Stimulated activated memory B cell treated with anti-CD40 and anti-IgM and Interleukin-4, amounts not matched to agents 10 μg/mL and 1 μg/mL and 100 μg/mL, for 72 hours (primary cell): Measurements from ENCODE around the gene METAP1D.
"Not testable (repeated sequence)": the region's sequence is repeated elsewhere in the genome, so short reads cannot be mapped to it uniquely, and the experiment has no call there.

Experiments used
- ATAC-seq: fragments of 150-1000 bp; cut with Tn5 transposase; 2 replicates; pipeline ENCODE4 v1.10.0; 2021
- H3K27ac Mint-ChIP-seq: one replicate; pipeline ENCODE4 v1.8.0; 2022; ENCODE audit warnings: mild to moderate bottlenecking, mixed read lengths
- H3K27me3 Mint-ChIP-seq: one replicate; pipeline ENCODE4 v1.8.0; 2022; ENCODE audit warnings: mixed read lengths
- H3K36me3 Mint-ChIP-seq: one replicate; pipeline ENCODE4 v1.8.0; 2022; ENCODE audit warnings: mixed read lengths
- H3K4me1 Mint-ChIP-seq: one replicate; pipeline ENCODE4 v1.8.0; 2022; ENCODE audit warnings: mixed read lengths
- H3K4me3 Mint-ChIP-seq: one replicate; pipeline ENCODE4 v1.8.0; 2022; ENCODE audit warnings: mild to moderate bottlenecking, moderate library complexity, mixed read lengths
- H3K9me3 Mint-ChIP-seq: one replicate; pipeline ENCODE4 v1.8.0; 2022; ENCODE audit warnings: mixed read lengths

Gene METAP1D

GRCh38 chr2:172105471-172106107, 105.8 kb downstream of the METAP1D start:
- Mint-ChIP-seq H3K27ac (no peak overlapping the region), H3K4me1 (peaks cover 47% of the 10 kb centered on the region)

GRCh38 chr2:172106108-172106961, 106.6 kb downstream of the METAP1D start:
- Mint-ChIP-seq H3K27ac (no peak overlapping the region), H3K27me3 (peaks cover 88% of the 10 kb centered on the region), H3K36me3 (peaks cover 8% of the 10 kb centered on the region), H3K9me3 (no peaks in the 10 kb centered on the region), H3K4me3 (no peak overlapping the region), H3K4me1 (peaks cover 46% of the 10 kb centered on the region)
- ATAC-seq = no peak

More at GRCh38 chr2:172105471-172106107, 105.8 kb downstream of the METAP1D start:
- Mint-ChIP-seq H3K27me3 (peaks cover 95% of the 10 kb centered on the region), H3K9me3 (no peaks in the 10 kb centered on the region), H3K36me3 (peaks cover 8% of the 10 kb centered on the region), H3K4me3 (no peak overlapping the region)
- ATAC-seq = no peak

- Mint-ChIP-seq H3K4me1 (peaks cover 30% of the 10 kb centered on the region), H3K9me3 (no peaks in the 10 kb centered on the region), H3K4me3 (no peak overlapping the region)
Measured at GRCh38 chr2:172107690-172108586, 108.2 kb downstream of the METAP1D start.

GRCh38 chr2:172108587-172108930, 108.8 kb downstream of the METAP1D start:
- H3K4me3 Mint-ChIP-seq = no peak overlapping the region
- H3K27ac Mint-ChIP-seq = no peak overlapping the region
- H3K36me3 Mint-ChIP-seq = peaks cover 8% of the 10 kb centered on the region
- H3K9me3 Mint-ChIP-seq = no peaks in the 10 kb centered on the region
- H3K4me1 Mint-ChIP-seq = peaks cover 25% of the 10 kb centered on the region
- H3K27me3 Mint-ChIP-seq = peaks cover 73% of the 10 kb centered on the region
- ATAC-seq = no peak

More at GRCh38 chr2:172107690-172108586, 108.2 kb downstream of the METAP1D start:
- Mint-ChIP-seq H3K27ac (no peak overlapping the region), H3K36me3 (peaks cover 8% of the 10 kb centered on the region), H3K27me3 (peaks cover 73% of the 10 kb centered on the region)
- ATAC-seq = no peak

- Mint-ChIP-seq H3K27me3 (peaks cover 73% of the 10 kb centered on the region), H3K4me3 (no peak overlapping the region), H3K4me1 (peaks cover 19% of the 10 kb centered on the region), H3K9me3 (no peaks in the 10 kb centered on the region), H3K27ac (no peak overlapping the region), H3K36me3 (peaks cover 8% of the 10 kb centered on the region)
- ATAC-seq = no peak
Measured at GRCh38 chr2:172109256-172109987, 109.7 kb downstream of the METAP1D start.

- H3K36me3 Mint-ChIP-seq = peaks cover 8% of the 10 kb centered on the region
- H3K27ac Mint-ChIP-seq = no peak overlapping the region
- H3K27me3 Mint-ChIP-seq = peaks cover 73% of the 10 kb centered on the region
- H3K9me3 Mint-ChIP-seq = no peaks in the 10 kb centered on the region
- no peak for ATAC-seq
- H3K4me3 Mint-ChIP-seq = no peak overlapping the region
- H3K4me1 Mint-ChIP-seq = peaks cover 19% of the 10 kb centered on the region
Measured at GRCh38 chr2:172109988-172110811, 110.4 kb downstream of the METAP1D start.

GRCh38 chr2:172113617-172114016, 113.9 kb downstream of the METAP1D start:
- H3K4me3 Mint-ChIP-seq = no peak overlapping the region
- peaks cover 7% of the 10 kb centered on the region for H3K4me1 Mint-ChIP-seq
- no peaks in the 10 kb centered on the region for H3K36me3 Mint-ChIP-seq
- no peak for ATAC-seq
- H3K9me3 Mint-ChIP-seq = no peaks in the 10 kb centered on the region
- H3K27me3 Mint-ChIP-seq = peaks cover 55% of the 10 kb centered on the region
- H3K27ac Mint-ChIP-seq = no peak overlapping the region

GRCh38 chr2:172114176-172114575, 114.4 kb downstream of the METAP1D start:
- ATAC-seq, H3K4me3 Mint-ChIP-seq, H3K9me3 Mint-ChIP-seq, H3K27ac Mint-ChIP-seq, H3K4me1 Mint-ChIP-seq, H3K36me3 Mint-ChIP-seq: not testable (repeated sequence)
- peaks cover 57% of the 10 kb centered on the region for H3K27me3 Mint-ChIP-seq

- Mint-ChIP-seq H3K36me3 (no peaks in the 10 kb centered on the region), H3K27me3 (peaks cover 55% of the 10 kb centered on the region), H3K9me3 (no peaks in the 10 kb centered on the region), H3K4me1 (peaks cover 6% of the 10 kb centered on the region), H3K4me3 (no peak overlapping the region), H3K27ac (no peak overlapping the region)
- no peak for ATAC-seq
Measured at GRCh38 chr2:172114579-172114978, 114.8 kb downstream of the METAP1D start.

- H3K27me3 Mint-ChIP-seq = peaks cover 46% of the 10 kb centered on the region
- H3K4me3 Mint-ChIP-seq = no peak overlapping the region
- H3K36me3 Mint-ChIP-seq = no peaks in the 10 kb centered on the region
- no peaks in the 10 kb centered on the region for H3K9me3 Mint-ChIP-seq
- H3K4me1 Mint-ChIP-seq = no peaks in the 10 kb centered on the region
- no peak for ATAC-seq
- no peak overlapping the region for H3K27ac Mint-ChIP-seq
Measured at GRCh38 chr2:172116107-172116506, 116.4 kb downstream of the METAP1D start.

- Mint-ChIP-seq H3K9me3 (no peaks in the 10 kb centered on the region), H3K36me3 (no peaks in the 10 kb centered on the region), H3K27me3 (peaks cover 33% of the 10 kb centered on the region), H3K27ac (no peak overlapping the region), H3K4me1 (no peaks in the 10 kb centered on the region), H3K4me3 (no peak overlapping the region)
- no peak for ATAC-seq
Measured at GRCh38 chr2:172119089-172119488, 119.3 kb downstream of the METAP1D start.

GRCh38 chr2:172120118-172120517, 120.4 kb downstream of the METAP1D start:
- H3K4me1 Mint-ChIP-seq = no peaks in the 10 kb centered on the region
- peaks cover 23% of the 10 kb centered on the region for H3K27me3 Mint-ChIP-seq
- no peaks in the 10 kb centered on the region for H3K36me3 Mint-ChIP-seq
- no peak overlapping the region for H3K27ac Mint-ChIP-seq
- no peak overlapping the region for H3K4me3 Mint-ChIP-seq
- no peak for ATAC-seq
- peaks cover 3% of the 10 kb centered on the region for H3K9me3 Mint-ChIP-seq

GRCh38 chr2:172128484-172128883, 128.7 kb downstream of the METAP1D start:
- H3K4me3 Mint-ChIP-seq = no peak overlapping the region
- H3K27me3 Mint-ChIP-seq = peaks cover 28% of the 10 kb centered on the region
- peaks cover 7% of the 10 kb centered on the region for H3K9me3 Mint-ChIP-seq
- no peaks in the 10 kb centered on the region for H3K4me1 Mint-ChIP-seq
- no peak for ATAC-seq
- H3K36me3 Mint-ChIP-seq = no peaks in the 10 kb centered on the region
- no peak overlapping the region for H3K27ac Mint-ChIP-seq

GRCh38 chr2:172129404-172129803, 129.7 kb downstream of the METAP1D start:
- Mint-ChIP-seq H3K4me3 (no peak overlapping the region), H3K27me3 (peaks cover 28% of the 10 kb centered on the region), H3K9me3 (peaks cover 7% of the 10 kb centered on the region), H3K4me1 (no peaks in the 10 kb centered on the region), H3K36me3 (no peaks in the 10 kb centered on the region), H3K27ac (no peak overlapping the region)
- ATAC-seq = no peak
